ENCODE data around the gene HOXB5.
A peak's percentile ranks its signal among the peaks of the same experiment; 100 is the strongest.

The HOXB5 gene

DNA sequence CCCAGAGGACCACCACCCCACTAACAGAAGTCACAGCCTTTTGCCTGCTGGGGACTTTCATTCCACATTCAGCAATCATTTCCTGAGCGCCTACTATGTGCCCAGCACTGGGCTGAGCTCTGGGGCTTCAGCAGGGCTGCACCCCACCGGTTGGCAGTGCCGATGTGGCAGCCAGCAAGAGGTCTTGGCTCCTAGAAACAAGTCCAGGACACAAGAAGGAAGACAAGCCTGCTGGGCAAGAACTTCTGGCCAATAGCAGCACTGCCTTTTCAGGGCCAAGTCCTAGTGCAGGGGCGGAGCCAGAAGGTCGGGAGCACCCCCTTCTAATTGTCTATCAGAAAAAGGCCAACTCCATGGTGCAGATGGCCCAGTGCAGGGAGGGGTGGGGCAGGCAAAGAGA, 45.6 kb upstream of the HOXB5 start:
- no peaks in the 10 kb centered on the region for H3K36me3 ChIP-seq (ENCODE audit: insufficient read depth, low read length)
- H3K4me1 ChIP-seq (ENCODE audit: insufficient read depth, low read length, severe bottlenecking) = no peaks in the 10 kb centered on the region
- no peak overlapping the region for H3K4me3 ChIP-seq (ENCODE audit: low read depth, low read length, poor library complexity, severe bottlenecking)
- H2AFZ ChIP-seq (ENCODE audit: low read length) = no peak overlapping the region
- H3K27me3 ChIP-seq (ENCODE audit: insufficient read depth, low read length) = peaks cover 11% of the 10 kb centered on the region; the same call in 1 of the 2 replicates
- H4K20me1 ChIP-seq (ENCODE audit: insufficient read depth, low read length) = no peaks in the 10 kb centered on the region
- H3K9ac ChIP-seq (ENCODE audit: low read length) = no peak overlapping the region
- H3K4me2 ChIP-seq (ENCODE audit: low read length) = no peak overlapping the region
- H3K9me2 ChIP-seq (ENCODE audit: low read depth, low read length) = no peaks in the 10 kb centered on the region
- TF ChIP-seq, protein P1, sequence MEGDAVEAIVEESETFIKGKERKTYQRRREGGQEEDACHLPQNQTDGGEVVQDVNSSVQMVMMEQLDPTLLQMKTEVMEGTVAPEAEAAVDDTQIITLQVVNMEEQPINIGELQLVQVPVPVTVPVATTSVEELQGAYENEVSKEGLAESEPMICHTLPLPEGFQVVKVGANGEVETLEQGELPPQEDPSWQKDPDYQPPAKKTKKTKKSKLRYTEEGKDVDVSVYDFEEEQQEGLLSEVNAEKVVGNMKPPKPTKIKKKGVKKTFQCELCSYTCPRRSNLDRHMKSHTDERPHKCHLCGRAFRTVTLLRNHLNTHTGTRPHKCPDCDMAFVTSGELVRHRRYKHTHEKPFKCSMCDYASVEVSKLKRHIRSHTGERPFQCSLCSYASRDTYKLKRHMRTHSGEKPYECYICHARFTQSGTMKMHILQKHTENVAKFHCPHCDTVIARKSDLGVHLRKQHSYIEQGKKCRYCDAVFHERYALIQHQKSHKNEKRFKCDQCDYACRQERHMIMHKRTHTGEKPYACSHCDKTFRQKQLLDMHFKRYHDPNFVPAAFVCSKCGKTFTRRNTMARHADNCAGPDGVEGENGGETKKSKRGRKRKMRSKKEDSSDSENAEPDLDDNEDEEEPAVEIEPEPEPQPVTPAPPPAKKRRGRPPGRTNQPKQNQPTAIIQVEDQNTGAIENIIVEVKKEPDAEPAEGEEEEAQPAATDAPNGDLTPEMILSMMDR (IDR thresholded peaks at IDR 0.05; ENCODE audit: low read length) = no peak
- TF ChIP-seq EZH2 (IDR thresholded peaks at IDR 0.05; ENCODE audit: borderline replicate concordance, low read length) = no peak
- no peaks in the 10 kb centered on the region for H3K79me2 ChIP-seq (ENCODE audit: insufficient read depth, low read length)
- H3K27ac ChIP-seq (ENCODE audit: low read depth, low read length, poor library complexity, severe bottlenecking) = no peak overlapping the region
- H3K9me3 ChIP-seq (ENCODE audit: low read length) = no peaks in the 10 kb centered on the region
- no peaks in the 10 kb centered on the region for H3F3A ChIP-seq (ENCODE audit: insufficient read depth, low read length)

DNA sequence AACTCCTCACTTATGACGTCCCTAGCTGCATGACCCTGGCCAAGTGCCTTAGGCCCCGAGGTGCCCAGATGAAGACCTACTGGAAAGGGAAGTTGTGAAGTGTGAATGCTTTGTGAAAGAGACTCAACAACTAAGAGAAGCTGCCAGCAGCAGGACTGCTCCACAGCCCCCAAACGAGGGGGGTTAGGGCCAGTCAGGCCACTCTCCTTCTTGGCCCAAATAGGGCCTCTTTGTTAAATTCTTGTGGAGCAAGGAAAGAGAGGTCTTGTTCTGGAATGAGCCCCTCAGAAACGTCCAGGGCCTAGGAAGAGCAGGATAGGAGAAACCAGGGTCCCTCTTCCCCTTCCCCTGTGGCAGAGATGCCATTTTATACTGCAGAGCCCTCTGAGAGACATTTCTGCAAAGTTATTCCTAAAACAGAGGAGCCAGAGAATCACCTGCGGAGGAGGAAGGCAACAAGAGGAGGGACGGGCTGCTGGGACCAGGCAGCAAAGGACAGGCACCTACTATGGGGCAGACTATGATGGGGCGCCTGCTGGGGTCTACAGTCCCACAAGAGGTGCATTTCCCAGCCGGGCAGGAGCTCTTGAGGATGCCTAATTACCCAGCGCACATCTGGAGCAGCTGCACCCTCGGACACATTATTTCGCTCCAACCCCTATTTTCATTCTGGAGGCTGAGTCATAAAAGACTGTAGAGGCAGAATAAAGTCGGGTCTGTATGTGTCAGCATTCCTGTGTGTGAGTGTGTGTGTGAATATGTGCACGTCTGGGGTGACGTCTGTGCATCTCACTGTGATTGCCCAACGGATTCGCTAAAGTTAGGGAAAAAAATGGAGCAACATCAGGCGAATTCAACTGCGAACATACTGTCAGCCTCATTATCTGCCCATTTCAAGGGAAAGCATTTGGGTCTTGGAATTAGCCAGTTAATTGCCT, 44.0 kb upstream of the HOXB5 start:
- H2AFZ ChIP-seq (ENCODE audit: low read length) = no peak overlapping the region
- no peaks in the 10 kb centered on the region for H3K79me2 ChIP-seq (ENCODE audit: insufficient read depth, low read length)
- H3K27me3 ChIP-seq (ENCODE audit: insufficient read depth, low read length) = peaks cover 6% of the 10 kb centered on the region; the same call in 1 of the 2 replicates
- no peaks in the 10 kb centered on the region for H3K9me2 ChIP-seq (ENCODE audit: low read depth, low read length)
- no peak overlapping the region for H3K9ac ChIP-seq (ENCODE audit: low read length)
- H3K4me2 ChIP-seq (ENCODE audit: low read length) = no peak overlapping the region
- no peaks in the 10 kb centered on the region for H3K9me3 ChIP-seq (ENCODE audit: low read length)
- no peaks in the 10 kb centered on the region for H3K36me3 ChIP-seq (ENCODE audit: insufficient read depth, low read length)
- H3K4me3 ChIP-seq (ENCODE audit: low read depth, low read length, poor library complexity, severe bottlenecking) = no peak overlapping the region
- H4K20me1 ChIP-seq (ENCODE audit: insufficient read depth, low read length) = no peaks in the 10 kb centered on the region
- no peaks in the 10 kb centered on the region for H3F3A ChIP-seq (ENCODE audit: insufficient read depth, low read length)
- no peaks in the 10 kb centered on the region for H3K4me1 ChIP-seq (ENCODE audit: insufficient read depth, low read length, severe bottlenecking)
- no peak overlapping the region for H3K27ac ChIP-seq (ENCODE audit: low read depth, low read length, poor library complexity, severe bottlenecking)
- TF ChIP-seq, protein P1 (IDR thresholded peaks at IDR 0.05; ENCODE audit: low read length) = no peak
- TF ChIP-seq EZH2 (IDR thresholded peaks at IDR 0.05; ENCODE audit: borderline replicate concordance, low read length) = no peak

DNA sequence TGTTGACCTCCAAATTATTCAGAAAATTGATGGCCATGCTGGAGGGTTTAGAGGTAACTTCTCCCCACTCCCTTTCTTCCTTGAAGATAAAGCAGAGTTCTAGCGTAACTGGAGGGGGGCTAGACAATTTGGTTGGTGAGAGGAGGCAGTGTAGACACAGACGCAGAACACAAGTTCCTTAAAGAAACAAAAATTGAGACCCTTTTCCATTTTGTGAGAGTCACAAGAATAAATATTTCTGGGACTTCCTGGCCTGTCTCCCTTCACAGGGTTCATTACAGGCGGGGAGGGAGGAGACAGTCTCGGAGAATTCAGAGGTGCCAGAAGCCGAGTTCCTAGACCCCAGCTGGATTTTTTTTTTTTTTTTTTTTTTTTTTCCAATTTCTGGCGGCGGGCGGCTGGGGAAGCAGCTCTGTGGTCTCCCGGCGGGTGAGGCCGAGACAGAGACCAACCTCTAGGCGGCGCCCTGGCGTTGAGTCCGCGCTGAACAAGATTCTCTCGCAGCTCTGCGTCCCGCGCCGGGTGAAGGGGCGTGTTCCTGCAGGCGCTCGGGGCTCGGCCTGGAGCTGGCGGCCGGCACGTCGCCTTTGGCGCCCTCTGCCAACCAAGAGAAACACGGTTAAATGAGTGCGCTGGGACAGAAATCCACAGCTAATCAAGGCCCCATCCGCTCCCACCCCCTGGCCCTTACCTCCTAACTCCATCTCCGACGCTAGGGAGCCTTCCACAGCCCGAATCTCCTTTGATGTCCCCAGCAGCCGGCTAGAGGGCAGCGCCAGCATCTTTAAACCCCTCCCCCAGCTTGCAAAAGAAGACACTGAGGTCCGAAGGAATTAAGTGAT, 42.8 kb upstream of the HOXB5 start:
- Histone ChIP-seq H3K27ac (ENCODE audit: low read depth, low read length, poor library complexity, severe bottlenecking) (no peak overlapping the region), H3K36me3 (ENCODE audit: insufficient read depth, low read length) (no peaks in the 10 kb centered on the region), H4K20me1 (ENCODE audit: insufficient read depth, low read length) (no peaks in the 10 kb centered on the region), H3K9me3 (ENCODE audit: low read length) (no peaks in the 10 kb centered on the region), H3K9ac (ENCODE audit: low read length) (no peak overlapping the region), H3K4me3 (ENCODE audit: low read depth, low read length, poor library complexity, severe bottlenecking) (no peak overlapping the region), H3K79me2 (ENCODE audit: insufficient read depth, low read length) (no peaks in the 10 kb centered on the region), H3K4me2 (ENCODE audit: low read length) (no peak overlapping the region), H3F3A (ENCODE audit: insufficient read depth, low read length) (no peaks in the 10 kb centered on the region), H3K9me2 (ENCODE audit: low read depth, low read length) (no peaks in the 10 kb centered on the region), H2AFZ (ENCODE audit: low read length) (no peak overlapping the region), H3K4me1 (ENCODE audit: insufficient read depth, low read length, severe bottlenecking) (no peaks in the 10 kb centered on the region), H3K27me3 (ENCODE audit: insufficient read depth, low read length) (peaks cover 6% of the 10 kb centered on the region; the same call in 1 of the 2 replicates)
- no peak for TF ChIP-seq EZH2 (IDR thresholded peaks at IDR 0.05; ENCODE audit: borderline replicate concordance, low read length)
- TF ChIP-seq, protein P1 (IDR thresholded peaks at IDR 0.05; ENCODE audit: low read length) = peak; percentile 59
